Neural cell (in vitro differentiated cells): Measurements from ENCODE around the gene DPYD. TPM values are rescaled to one million over a fixed set of nuclear protein-coding genes. Genes with fewer than 3 reads are reported as not detected.

Experiments used
- H2AFZ ChIP-seq: fragments of 200-600, 300-800 bp; sonication (generic), shearing (Covaris generic); 2 replicates; pipeline ENCODE4 v1.6.0; 2014; ENCODE audit warnings: low read depth, mild to moderate bottlenecking, antibody characterized with exemption, low read length, moderate library complexity
- H3F3A ChIP-seq: fragments of 200-600 bp; shearing (Covaris generic); 2 replicates; pipeline ENCODE4 v1.6.1; 2016; ENCODE audit warnings: mild to moderate bottlenecking, moderate library complexity, mixed read lengths, antibody characterized with exemption, low read length; ENCODE audit not compliant: insufficient read depth, poor library complexity, severe bottlenecking
- H3K27ac ChIP-seq: fragments of 200-600, 300-800 bp; sonication (generic), shearing (Covaris generic); 2 replicates; pipeline ENCODE4 v1.5.1; 2014; ENCODE audit warnings: mild to moderate bottlenecking, low read length, moderate library complexity
- H3K27me3 ChIP-seq: fragments of 300-800, 200-600 bp; sonication (generic), shearing (Covaris generic); 2 replicates; pipeline ENCODE4 v1.6.0; 2014; ENCODE audit warnings: mild to moderate bottlenecking, low read depth, low read length, moderate library complexity; ENCODE audit not compliant: insufficient read depth
- H3K36me3 ChIP-seq: fragments of 300-800, 200-600 bp; sonication (generic), shearing (Covaris generic); 2 replicates; pipeline ENCODE4 v1.5.1; 2014; ENCODE audit warnings: mild to moderate bottlenecking, antibody characterized with exemption, low read length, moderate library complexity; ENCODE audit not compliant: insufficient read depth
- H3K4me2 ChIP-seq: fragments of 300-800, 200-600 bp; sonication (generic), shearing (Covaris generic); 2 replicates; pipeline ENCODE4 v1.6.0; 2014; ENCODE audit warnings: mild to moderate bottlenecking, low read length
- H3K4me3 ChIP-seq: fragments of 300-800, 200-600 bp; sonication (generic), shearing (Covaris generic); 2 replicates; pipeline ENCODE4 v1.5.1; 2014; ENCODE audit warnings: mild to moderate bottlenecking, low read length, moderate library complexity
- H3K79me2 ChIP-seq: fragments of 200-600 bp; shearing (Covaris generic); replicated peaks from 2 replicates; pipeline ENCODE4 v1.6.0; 2014; ENCODE audit warnings: mild to moderate bottlenecking, low read length, moderate library complexity; ENCODE audit not compliant: insufficient read depth
- H3K9ac ChIP-seq: fragments of 300-800, 200-600 bp; sonication (generic), shearing (Covaris generic); 2 replicates; pipeline ENCODE4 v1.6.1; 2016; ENCODE audit warnings: mild to moderate bottlenecking, low read length, mixed read lengths
- H3K9me2 ChIP-seq: fragments of 200-600 bp; shearing (Covaris generic); 2 replicates; pipeline ENCODE4 v1.6.1; 2016; ENCODE audit warnings: mild to moderate bottlenecking, low read length, mixed read lengths; ENCODE audit not compliant: insufficient read depth
- H3K9me3 ChIP-seq: fragments of 200-600, 300-800 bp; sonication (generic), shearing (Covaris generic); 2 replicates; pipeline ENCODE4 v1.6.1; 2016; ENCODE audit warnings: mild to moderate bottlenecking, mixed run types, low read length, moderate library complexity, mixed read lengths
- H4K20me1 ChIP-seq: fragments of 200-600 bp; shearing (Covaris generic); 2 replicates; pipeline ENCODE4 v1.6.1; 2016; ENCODE audit warnings: mild to moderate bottlenecking, mixed run types; ENCODE audit not compliant: insufficient read depth
- EP300 ChIP-seq: fragments of 450-650 bp; conservative IDR thresholded peaks from 2 replicates; pipeline ENCODE4 v1.6.1; 2014; ENCODE audit warnings: antibody characterized with exemption, mild to moderate bottlenecking, moderate library complexity; ENCODE audit not compliant: poor library complexity, severe bottlenecking
- EZH2 ChIP-seq: fragments of 200-600, 300-800 bp; shearing (Covaris generic), sonication (generic); IDR thresholded peaks from 2 replicates; pipeline ENCODE4 v1.6.1; 2014; ENCODE audit warnings: antibody characterized with exemption, low read length, borderline replicate concordance, mild to moderate bottlenecking; ENCODE audit not compliant: insufficient read depth, poor library complexity, severe bottlenecking
- MXI1 ChIP-seq: fragments of 450-650 bp; conservative IDR thresholded peaks from 2 replicates; pipeline ENCODE4 v1.6.1; 2014; ENCODE audit warnings: antibody characterized with exemption, mild to moderate bottlenecking; ENCODE audit not compliant: poor library complexity, severe bottlenecking
- POLR2AphosphoS5 ChIP-seq: IDR thresholded peaks from 2 replicates; pipeline ENCODE4 v1.6.1; 2012
- RAD21 ChIP-seq: fragments of 450-650 bp; conservative IDR thresholded peaks from 2 replicates; pipeline ENCODE4 v1.6.1; 2014; ENCODE audit warnings: antibody characterized with exemption, mild to moderate bottlenecking, moderate library complexity
- SMC3 ChIP-seq: fragments of 450-650 bp; conservative IDR thresholded peaks from 2 replicates; pipeline ENCODE4 v1.6.1; 2014; ENCODE audit warnings: antibody characterized with exemption, mild to moderate bottlenecking, moderate library complexity; ENCODE audit not compliant: poor library complexity
- TAF1 ChIP-seq: IDR thresholded peaks from 2 replicates; pipeline ENCODE4 v1.6.1; 2012; ENCODE audit warnings: low read depth
- polyA plus RNA-seq: library from polyadenylated mRNA; depleted of rRNA; stranded (reverse); fragments of >200 nt; gene quantifications from 2 replicates; pipeline ENCODE4 v1.2.3, GENCODE V29; 2014
- TF ChIP-seq, protein P1 (sequence below): fragments of 450-650 bp; IDR thresholded peaks from 2 replicates; pipeline ENCODE4 v1.5.1; 2014; ENCODE audit warnings: antibody characterized with exemption, mild to moderate bottlenecking, moderate library complexity; ENCODE audit not compliant: poor library complexity, severe bottlenecking
- TF ChIP-seq, protein P2 (sequence below): IDR thresholded peaks from 2 replicates; pipeline ENCODE4 v1.6.1; 2012; ENCODE audit warnings: borderline replicate concordance

Gene DPYD
- polyA plus RNA-seq, 1 donor from 2014 or later: 6.7 TPM

DNA sequence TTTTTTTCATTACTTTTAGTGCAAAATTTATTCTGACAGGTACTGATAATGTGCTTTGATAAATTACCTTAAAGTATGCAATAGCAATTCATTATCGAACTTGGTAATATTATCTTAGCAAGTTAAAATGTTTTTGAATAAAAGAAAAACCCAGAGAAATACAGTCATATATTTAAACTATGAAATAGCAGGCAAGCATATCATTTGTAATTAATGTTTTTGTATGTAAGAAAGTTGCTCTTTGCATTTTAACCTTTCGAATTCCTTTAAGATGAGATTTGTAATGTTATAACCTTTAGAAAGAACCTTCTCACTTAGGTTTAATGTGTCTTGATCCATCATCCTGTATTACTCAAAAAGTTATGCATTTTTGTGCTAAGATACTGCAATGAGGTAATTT, 613.7 kb downstream of the DPYD start:
- Histone ChIP-seq H3K9me3 (no peaks in the 10 kb centered on the region), H3K27ac (no peak overlapping the region), H3K4me2 (no peak overlapping the region), H3K27me3 (no peaks in the 10 kb centered on the region), H3K9ac (no peak overlapping the region), H3K36me3 (no peaks in the 10 kb centered on the region), H3K9me2 (no peaks in the 10 kb centered on the region), H2AFZ (no peak overlapping the region), H3K79me2 (no peaks in the 10 kb centered on the region), H4K20me1 (no peaks in the 10 kb centered on the region), H3F3A (no peaks in the 10 kb centered on the region), H3K4me3 (no peak overlapping the region)
- TF ChIP-seq EZH2 (no peak), POLR2AphosphoS5 (no peak), EP300 (no peak), MXI1 (no peak)

DNA sequence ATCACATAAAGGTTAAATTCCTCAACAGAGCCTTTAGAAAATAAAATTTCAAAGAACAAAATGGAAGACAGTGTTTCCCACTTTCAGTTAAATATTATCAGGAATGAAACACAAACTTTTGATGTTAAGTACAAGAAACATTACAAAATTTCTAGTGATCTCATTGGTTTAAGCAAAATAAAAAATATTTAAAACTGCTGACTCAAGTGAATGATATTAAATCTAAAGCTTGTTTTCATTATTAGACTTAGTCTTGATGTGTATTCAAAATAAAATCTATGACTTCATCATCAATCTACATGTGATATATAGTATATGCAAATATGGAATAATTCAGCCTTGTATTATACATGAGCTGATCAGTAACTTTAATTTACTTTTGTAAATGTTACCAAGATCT, 614.3 kb downstream of the DPYD start:
- no peaks in the 10 kb centered on the region for H3K27me3 ChIP-seq
- no peaks in the 10 kb centered on the region for H3K79me2 ChIP-seq
- no peak overlapping the region for H3K4me3 ChIP-seq
- H3K36me3 ChIP-seq: no peaks in the 10 kb centered on the region
- H3K9me2 ChIP-seq: no peaks in the 10 kb centered on the region
- no peak overlapping the region for H3K4me2 ChIP-seq
- H3K27ac ChIP-seq: no peak overlapping the region
- no peak overlapping the region for H3K9ac ChIP-seq
- no peaks in the 10 kb centered on the region for H3F3A ChIP-seq
- no peaks in the 10 kb centered on the region for H3K9me3 ChIP-seq
- H4K20me1 ChIP-seq: no peaks in the 10 kb centered on the region
- no peak overlapping the region for H2AFZ ChIP-seq
- no peak for TF ChIP-seq POLR2AphosphoS5
- TF ChIP-seq, protein P1, sequence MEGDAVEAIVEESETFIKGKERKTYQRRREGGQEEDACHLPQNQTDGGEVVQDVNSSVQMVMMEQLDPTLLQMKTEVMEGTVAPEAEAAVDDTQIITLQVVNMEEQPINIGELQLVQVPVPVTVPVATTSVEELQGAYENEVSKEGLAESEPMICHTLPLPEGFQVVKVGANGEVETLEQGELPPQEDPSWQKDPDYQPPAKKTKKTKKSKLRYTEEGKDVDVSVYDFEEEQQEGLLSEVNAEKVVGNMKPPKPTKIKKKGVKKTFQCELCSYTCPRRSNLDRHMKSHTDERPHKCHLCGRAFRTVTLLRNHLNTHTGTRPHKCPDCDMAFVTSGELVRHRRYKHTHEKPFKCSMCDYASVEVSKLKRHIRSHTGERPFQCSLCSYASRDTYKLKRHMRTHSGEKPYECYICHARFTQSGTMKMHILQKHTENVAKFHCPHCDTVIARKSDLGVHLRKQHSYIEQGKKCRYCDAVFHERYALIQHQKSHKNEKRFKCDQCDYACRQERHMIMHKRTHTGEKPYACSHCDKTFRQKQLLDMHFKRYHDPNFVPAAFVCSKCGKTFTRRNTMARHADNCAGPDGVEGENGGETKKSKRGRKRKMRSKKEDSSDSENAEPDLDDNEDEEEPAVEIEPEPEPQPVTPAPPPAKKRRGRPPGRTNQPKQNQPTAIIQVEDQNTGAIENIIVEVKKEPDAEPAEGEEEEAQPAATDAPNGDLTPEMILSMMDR: no peak
- TF ChIP-seq, protein P2, sequence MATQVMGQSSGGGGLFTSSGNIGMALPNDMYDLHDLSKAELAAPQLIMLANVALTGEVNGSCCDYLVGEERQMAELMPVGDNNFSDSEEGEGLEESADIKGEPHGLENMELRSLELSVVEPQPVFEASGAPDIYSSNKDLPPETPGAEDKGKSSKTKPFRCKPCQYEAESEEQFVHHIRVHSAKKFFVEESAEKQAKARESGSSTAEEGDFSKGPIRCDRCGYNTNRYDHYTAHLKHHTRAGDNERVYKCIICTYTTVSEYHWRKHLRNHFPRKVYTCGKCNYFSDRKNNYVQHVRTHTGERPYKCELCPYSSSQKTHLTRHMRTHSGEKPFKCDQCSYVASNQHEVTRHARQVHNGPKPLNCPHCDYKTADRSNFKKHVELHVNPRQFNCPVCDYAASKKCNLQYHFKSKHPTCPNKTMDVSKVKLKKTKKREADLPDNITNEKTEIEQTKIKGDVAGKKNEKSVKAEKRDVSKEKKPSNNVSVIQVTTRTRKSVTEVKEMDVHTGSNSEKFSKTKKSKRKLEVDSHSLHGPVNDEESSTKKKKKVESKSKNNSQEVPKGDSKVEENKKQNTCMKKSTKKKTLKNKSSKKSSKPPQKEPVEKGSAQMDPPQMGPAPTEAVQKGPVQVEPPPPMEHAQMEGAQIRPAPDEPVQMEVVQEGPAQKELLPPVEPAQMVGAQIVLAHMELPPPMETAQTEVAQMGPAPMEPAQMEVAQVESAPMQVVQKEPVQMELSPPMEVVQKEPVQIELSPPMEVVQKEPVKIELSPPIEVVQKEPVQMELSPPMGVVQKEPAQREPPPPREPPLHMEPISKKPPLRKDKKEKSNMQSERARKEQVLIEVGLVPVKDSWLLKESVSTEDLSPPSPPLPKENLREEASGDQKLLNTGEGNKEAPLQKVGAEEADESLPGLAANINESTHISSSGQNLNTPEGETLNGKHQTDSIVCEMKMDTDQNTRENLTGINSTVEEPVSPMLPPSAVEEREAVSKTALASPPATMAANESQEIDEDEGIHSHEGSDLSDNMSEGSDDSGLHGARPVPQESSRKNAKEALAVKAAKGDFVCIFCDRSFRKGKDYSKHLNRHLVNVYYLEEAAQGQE: no peak
- TF ChIP-seq MXI1: no peak
- TF ChIP-seq TAF1: no peak
- TF ChIP-seq EZH2: no peak
- no peak for TF ChIP-seq EP300
- no peak for TF ChIP-seq SMC3
- no peak for TF ChIP-seq RAD21

DNA sequence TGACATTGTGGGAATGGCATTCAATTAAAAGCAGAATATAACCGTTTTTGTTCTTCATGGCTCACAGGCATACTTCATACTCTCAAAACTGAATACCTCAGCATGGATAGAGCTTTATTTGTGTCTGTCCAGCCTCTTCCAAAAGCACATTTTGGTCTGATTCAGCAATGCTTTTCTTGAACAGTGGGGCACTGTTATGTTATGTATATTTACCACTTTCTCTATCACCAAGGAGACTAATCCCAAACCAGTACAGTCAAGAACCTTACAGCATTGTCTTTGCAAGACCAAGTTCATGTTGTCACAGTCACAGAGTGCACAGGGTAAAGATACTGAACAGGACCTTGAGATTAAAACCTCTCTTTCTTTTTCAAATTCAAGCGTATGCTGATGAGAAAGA, 616.5 kb downstream of the DPYD start:
- no peaks in the 10 kb centered on the region for H4K20me1 ChIP-seq
- H3K79me2 ChIP-seq: no peaks in the 10 kb centered on the region
- no peak overlapping the region for H3K4me3 ChIP-seq
- H3F3A ChIP-seq: no peaks in the 10 kb centered on the region
- H2AFZ ChIP-seq: no peak overlapping the region
- no peaks in the 10 kb centered on the region for H3K9me3 ChIP-seq
- H3K27me3 ChIP-seq: no peaks in the 10 kb centered on the region
- no peaks in the 10 kb centered on the region for H3K9me2 ChIP-seq
- H3K36me3 ChIP-seq: no peaks in the 10 kb centered on the region
- no peak for TF ChIP-seq SMC3
- TF ChIP-seq POLR2AphosphoS5: no peak
- TF ChIP-seq RAD21: no peak
- no peak overlapping the region for H3K9ac ChIP-seq
- no peak overlapping the region for H3K27ac ChIP-seq
- H3K4me2 ChIP-seq: no peak overlapping the region
